PC-3 (cell line): Measurements from ENCODE around the gene KIF5C.

Experiments
- CTCF ChIP-seq: fragments of 300-600 bp; sonication (generic); conservative IDR thresholded peaks from 2 replicates; pipeline ENCODE4 v1.5.1; 2017; ENCODE audit warnings: antibody characterized with exemption, low read depth, mild to moderate bottlenecking, low read length
- EZH2 ChIP-seq: fragments of 300-600 bp; sonication (generic); IDR thresholded peaks from one replicate; pipeline ENCODE4 v1.6.1; 2017; ENCODE audit warnings: antibody characterized with exemption, mild to moderate bottlenecking, low read length; ENCODE audit not compliant: unreplicated experiment

GRCh38 chr2:149062531-149062930, 187.5 kb downstream of the KIF5C start:
- TF ChIP-seq CTCF (no peak), EZH2 (no peak)
